ENCODE measurements around the gene TLK1.
"Not testable (repeated sequence)": the region's sequence is repeated elsewhere in the genome, so short reads cannot be mapped to it uniquely, and the experiment has no call there.

TLK1 gene

GRCh38 chr2:171098607-171099006 lies 62.1 kb downstream of the TLK1 start:
- no peak for DNase-seq (ENCODE audit: extremely low read depth, low read depth)
- TF ChIP-seq CTCF (IDR thresholded peaks at IDR 0.05; ENCODE audit: low read depth, low read length) = no peak

GRCh38 chr2:171095014-171095582 lies 65.6 kb downstream of the TLK1 start:
- no peak for DNase-seq (ENCODE audit: extremely low read depth, low read depth)
- TF ChIP-seq CTCF (IDR thresholded peaks at IDR 0.05; ENCODE audit: low read depth, low read length) = no peak

GRCh38 chr2:171091517-171091916 lies 69.2 kb downstream of the TLK1 start:
- DNase-seq (ENCODE audit: extremely low read depth, low read depth) = not testable (repeated sequence)

- no peak for TF ChIP-seq CTCF (IDR thresholded peaks at IDR 0.05; ENCODE audit: low read depth, low read length)
Observed at GRCh38 chr2:171089489-171089888, 71.2 kb downstream of the TLK1 start.

GRCh38 chr2:171088057-171088834 lies 72.4 kb downstream of the TLK1 start:
- no peak for DNase-seq (ENCODE audit: extremely low read depth, low read depth)
- TF ChIP-seq CTCF (IDR thresholded peaks at IDR 0.05; ENCODE audit: low read depth, low read length) = no peak

More at GRCh38 chr2:171089489-171089888, 71.2 kb downstream of the TLK1 start:
- no peak for DNase-seq (ENCODE audit: extremely low read depth, low read depth)

GRCh38 chr2:171087547-171087946 lies 73.1 kb downstream of the TLK1 start:
- DNase-seq (ENCODE audit: extremely low read depth, low read depth) = no peak
- TF ChIP-seq CTCF (IDR thresholded peaks at IDR 0.05; ENCODE audit: low read depth, low read length) = no peak

- TF ChIP-seq CTCF (IDR thresholded peaks at IDR 0.05; ENCODE audit: low read depth, low read length) = peak; percentile 72
- DNase-seq (ENCODE audit: extremely low read depth, low read depth) = peak; percentile 18
Observed at GRCh38 chr2:171086352-171087290, 74.1 kb downstream of the TLK1 start.
